SK-N-SH treated with all-trans-retinoic acid at 6 μM for 48 hours (cell line): ENCODE data around the gene PECR.

Experiments
- ATAC-seq: fragments of 200-7000 bp; cut with Tn5 transposase; 3 replicates; pipeline ENCODE4 v1.9.1; 2020; ENCODE audit warnings: mild to moderate bottlenecking, moderate library complexity
- ARNTL ChIP-seq: fragments of 450-650 bp; formaldehyde crosslinking; IDR thresholded peaks from 2 replicates; pipeline ENCODE4 v1.5.0; 2020; ENCODE audit warnings: low read depth, mild to moderate bottlenecking, moderate library complexity, borderline replicate concordance
- BACH2 ChIP-seq: fragments of 250-450 bp; sonication (Bioruptor Pico); IDR thresholded peaks from 2 replicates; pipeline ENCODE4 v1.9.0; 2021; ENCODE audit warnings: mild to moderate bottlenecking, borderline replicate concordance
- CREB5 ChIP-seq: fragments of 250-450 bp; sonication (Bioruptor Pico); IDR thresholded peaks from 2 replicates; pipeline ENCODE4 v1.5.1; 2020; ENCODE audit warnings: low read depth, mild to moderate bottlenecking, moderate library complexity
- CSDC2 ChIP-seq: fragments of 250-450 bp; sonication (Bioruptor Pico); IDR thresholded peaks from 2 replicates; pipeline ENCODE4 v1.5.0; 2020; ENCODE audit warnings: mild to moderate bottlenecking, moderate library complexity
- CSRNP3 ChIP-seq: fragments of 250-450 bp; sonication (Bioruptor Pico); IDR thresholded peaks from 2 replicates; pipeline ENCODE4 v1.5.1; 2021; ENCODE audit warnings: mild to moderate bottlenecking, moderate library complexity
- ESRRG ChIP-seq: fragments of 250-450 bp; sonication (Bioruptor Pico); IDR thresholded peaks from 2 replicates; pipeline ENCODE4 v1.6.1; 2021; ENCODE audit warnings: mild to moderate bottlenecking
- GLIS3 ChIP-seq: fragments of 250-450 bp; sonication (Bioruptor Pico); IDR thresholded peaks from 2 replicates; pipeline ENCODE4 v1.5.0; 2020; ENCODE audit warnings: mild to moderate bottlenecking, moderate library complexity
- ISL1 ChIP-seq: fragments of 250-450 bp; sonication (Bioruptor Pico); IDR thresholded peaks from 2 replicates; pipeline ENCODE4 v2.1.2; 2022; ENCODE audit warnings: mild to moderate bottlenecking, moderate library complexity
- OSR1 ChIP-seq: fragments of 250-450 bp; sonication (Bioruptor Pico); IDR thresholded peaks from 2 replicates; pipeline ENCODE4 v1.8.0; 2022; ENCODE audit warnings: moderate library complexity, mild to moderate bottlenecking, inconsistent platforms
- PATZ1 ChIP-seq: fragments of 250-450 bp; sonication (Bioruptor Pico); IDR thresholded peaks from 2 replicates; pipeline ENCODE4 v1.8.0; 2020; ENCODE audit warnings: mild to moderate bottlenecking, moderate library complexity, borderline replicate concordance
- POU6F1 ChIP-seq: fragments of 250-450 bp; sonication (Bioruptor Pico); IDR thresholded peaks from 2 replicates; pipeline ENCODE4 v1.8.0; 2021; ENCODE audit warnings: low read depth, mild to moderate bottlenecking, moderate library complexity, borderline replicate concordance
- PPARA ChIP-seq: fragments of 250-450 bp; sonication (Bioruptor Pico); IDR thresholded peaks from 2 replicates; pipeline ENCODE4 v1.5.0; 2020; ENCODE audit warnings: mild to moderate bottlenecking, borderline replicate concordance
- RARB ChIP-seq: fragments of 250-450 bp; sonication (Bioruptor Pico); IDR thresholded peaks from 2 replicates; pipeline ENCODE4 v1.8.0; 2021; ENCODE audit warnings: mild to moderate bottlenecking, moderate library complexity
- TCF4 ChIP-seq: fragments of 250-450 bp; sonication (Bioruptor Pico); IDR thresholded peaks from 2 replicates; pipeline ENCODE4 v1.8.0; 2021; ENCODE audit warnings: mild to moderate bottlenecking, moderate library complexity, borderline replicate concordance
- TOX ChIP-seq: fragments of 250-450 bp; sonication (Bioruptor Pico); IDR thresholded peaks from 2 replicates; pipeline ENCODE4 v1.8.0; 2021; ENCODE audit warnings: mild to moderate bottlenecking, moderate library complexity, borderline replicate concordance
- TSHZ2 ChIP-seq: fragments of 250-450 bp; sonication (Bioruptor Pico); IDR thresholded peaks from 2 replicates; pipeline ENCODE4 v1.5.0; 2020; ENCODE audit warnings: mild to moderate bottlenecking, moderate library complexity
- ZC3H10 ChIP-seq: fragments of 250-450 bp; sonication (Bioruptor Pico); IDR thresholded peaks from 2 replicates; pipeline ENCODE4 v1.5.1; 2021; ENCODE audit warnings: mild to moderate bottlenecking, moderate library complexity
- ZFP3 ChIP-seq: fragments of 250-450 bp; sonication (Bioruptor Pico); IDR thresholded peaks from 2 replicates; pipeline ENCODE4 v1.5.0; 2020; ENCODE audit warnings: mild to moderate bottlenecking, moderate library complexity
- ZFP30 ChIP-seq: fragments of 450-650 bp; formaldehyde crosslinking; IDR thresholded peaks from 2 replicates; pipeline ENCODE4 v1.5.0; 2022; ENCODE audit warnings: mild to moderate bottlenecking, moderate library complexity
- ZNF8 ChIP-seq: fragments of 450-650 bp; formaldehyde crosslinking; IDR thresholded peaks from 2 replicates; pipeline ENCODE4 v1.5.0; 2020; ENCODE audit warnings: mild to moderate bottlenecking, moderate library complexity

PECR gene

GRCh38 chr2:216059233-216059834 lies 22.3 kb downstream of the PECR start:
- no peak for ATAC-seq

GRCh38 chr2:216057688-216058193 lies 23.9 kb downstream of the PECR start:
- ATAC-seq = no peak
- no peak for TF ChIP-seq TCF4
- no peak for TF ChIP-seq BACH2 (CRISPR knock-in tag)
- TF ChIP-seq OSR1 (CRISPR knock-in tag) = no peak
- no peak for TF ChIP-seq CSRNP3 (CRISPR knock-in tag)
- TF ChIP-seq PPARA (CRISPR knock-in tag) = no peak
- no peak for TF ChIP-seq CREB5
- TF ChIP-seq ZC3H10 (CRISPR knock-in tag) = no peak
- TF ChIP-seq PATZ1 (CRISPR knock-in tag) = no peak
- TF ChIP-seq ZFP3 (CRISPR knock-in tag) = no peak
- no peak for TF ChIP-seq ZFP30 (CRISPR knock-in tag)
- no peak for TF ChIP-seq TOX (CRISPR knock-in tag)
- no peak for TF ChIP-seq POU6F1

More at GRCh38 chr2:216059233-216059834, 22.3 kb downstream of the PECR start:
- no peak for TF ChIP-seq ISL1 (CRISPR knock-in tag)
- no peak for TF ChIP-seq CSRNP3 (CRISPR knock-in tag)
- no peak for TF ChIP-seq ZFP30 (CRISPR knock-in tag)
- TF ChIP-seq ZNF8 (CRISPR knock-in tag) = peak; percentile 92
- TF ChIP-seq GLIS3 (CRISPR knock-in tag) = no peak

GRCh38 chr2:216056739-216057138 lies 24.9 kb downstream of the PECR start:
- TF ChIP-seq CREB5 (no peak), OSR1 (CRISPR knock-in tag) (no peak), CSRNP3 (CRISPR knock-in tag) (no peak), TOX (CRISPR knock-in tag) (no peak), TCF4 (no peak), ESRRG (no peak), ARNTL (no peak), CSDC2 (CRISPR knock-in tag) (no peak), TSHZ2 (CRISPR knock-in tag) (no peak), RARB (CRISPR knock-in tag) (no peak), POU6F1 (no peak)
- ATAC-seq = no peak
